ENCODE data around the gene PGPEP1.
"Not testable (repeated sequence)": the region's sequence is repeated elsewhere in the genome, so short reads cannot be mapped to it uniquely, and the experiment has no call there.

Gene PGPEP1

GRCh38 chr19:18364826-18365528 lies 24.6 kb downstream of the PGPEP1 start:
- no peak for DNase-seq

DNA sequence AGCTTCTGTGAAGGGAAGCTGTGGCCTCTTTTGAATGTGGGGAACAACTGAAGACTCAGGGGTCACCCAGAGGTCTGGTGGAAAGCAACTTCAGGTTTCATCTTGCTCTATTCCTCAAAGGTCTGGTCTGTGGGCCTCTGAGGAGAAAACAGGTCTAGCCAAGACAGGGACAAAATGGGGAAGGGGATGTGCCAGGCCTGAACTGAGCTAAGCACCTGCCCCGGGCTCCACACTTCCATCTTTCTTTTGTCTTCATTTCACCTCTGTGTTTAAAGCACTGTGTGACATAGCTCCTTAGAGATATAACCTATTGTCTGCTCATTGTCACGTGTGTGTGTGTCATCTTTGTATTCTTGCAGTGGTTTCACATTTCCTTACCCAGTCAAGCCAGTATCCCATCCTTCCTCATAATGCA lies 25.6 kb downstream of the PGPEP1 start:
- no peak for DNase-seq

- no peak for DNase-seq
Measured at GRCh38 chr19:18368504-18369222, 28.3 kb downstream of the PGPEP1 start.

- no peak for DNase-seq
Measured at GRCh38 chr19:18373407-18373891, 33.1 kb downstream of the PGPEP1 start.

DNA sequence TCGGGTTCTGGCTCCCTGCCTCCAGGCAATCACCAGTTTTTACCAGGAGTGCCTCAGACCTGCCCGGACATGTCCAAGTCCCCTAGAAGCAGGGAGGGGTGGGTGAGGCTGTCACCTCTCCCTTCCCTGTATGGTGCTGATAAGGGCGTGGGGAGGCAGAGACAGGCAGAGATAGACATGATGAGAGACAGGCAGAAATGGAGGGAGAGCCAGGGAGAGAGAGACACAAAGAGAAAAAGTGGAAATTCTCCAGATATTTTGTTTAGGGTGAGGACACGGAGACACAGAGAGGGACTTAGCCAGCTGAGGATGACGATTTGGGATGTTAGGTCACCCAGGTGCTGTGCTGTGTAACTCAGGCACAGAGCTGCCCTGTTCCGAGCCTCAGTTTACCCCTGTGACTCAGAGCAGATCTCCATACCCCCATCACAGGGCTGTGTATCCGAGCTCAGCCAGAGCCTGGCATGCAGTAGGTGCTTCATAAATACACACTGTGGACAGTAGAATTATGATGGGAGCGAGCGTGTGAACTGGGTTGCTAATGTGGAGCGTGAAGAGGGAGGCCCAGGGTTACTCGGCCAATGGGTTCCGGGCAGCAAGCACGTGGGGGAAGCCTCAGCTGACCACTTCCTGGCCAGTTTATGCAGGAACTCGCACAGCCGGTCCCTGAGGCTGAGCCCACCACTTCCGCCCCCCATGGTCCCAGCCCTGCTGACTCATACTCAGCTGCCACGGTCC lies 33.7 kb downstream of the PGPEP1 start:
- DNase-seq, result peak in 1 of 5 donors; percentile 82

- no peak for DNase-seq
Measured at GRCh38 chr19:18377026-18377425, 36.6 kb downstream of the PGPEP1 start.

DNA sequence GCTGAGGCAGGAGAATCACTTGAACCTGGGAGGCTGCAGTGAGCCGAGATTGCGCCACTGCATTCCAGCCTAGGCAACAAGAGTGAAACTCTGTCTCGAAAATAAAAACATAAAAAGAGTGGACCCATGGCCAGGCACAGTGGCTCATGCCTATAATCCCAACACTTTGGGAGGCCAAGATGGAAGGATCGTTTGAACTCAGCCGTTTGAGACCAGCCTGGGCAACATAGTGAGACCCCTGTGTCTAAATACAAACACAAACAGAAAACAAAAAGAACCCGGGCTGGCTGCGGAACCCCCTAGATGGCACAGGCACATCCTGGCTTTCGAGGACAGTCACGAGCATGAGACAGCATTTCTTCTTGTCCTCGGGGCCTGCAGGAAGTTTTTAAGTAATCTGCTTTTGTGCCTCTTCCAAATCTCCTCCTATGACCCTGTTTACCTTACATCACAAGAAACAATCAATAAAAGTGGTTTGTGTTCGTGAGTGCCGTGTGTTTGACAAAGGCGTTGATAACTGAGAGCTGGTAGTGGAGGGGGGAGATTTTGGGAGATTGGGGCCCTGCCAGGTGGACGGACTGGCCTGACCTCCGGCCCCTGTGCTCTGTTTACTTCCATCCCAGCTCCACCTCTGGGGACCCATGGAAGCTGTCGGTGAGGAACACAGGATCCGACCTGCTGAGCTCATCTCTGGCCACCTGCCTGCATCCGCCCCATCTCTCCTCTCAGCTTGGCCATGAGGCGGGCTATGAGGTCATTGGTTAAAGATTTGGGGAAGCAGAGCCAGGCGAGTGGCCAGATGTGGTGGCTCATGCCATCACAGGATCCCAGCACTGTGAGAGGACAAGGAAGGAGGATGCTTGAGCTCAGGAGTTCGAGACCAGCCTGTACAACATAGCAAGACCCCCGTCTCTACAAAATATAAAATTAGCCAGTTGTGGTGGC lies 39.7 kb downstream of the PGPEP1 start:
- no peak for DNase-seq

GRCh38 chr19:18380843-18381242 lies 40.4 kb downstream of the PGPEP1 start:
- no peak for DNase-seq

DNA sequence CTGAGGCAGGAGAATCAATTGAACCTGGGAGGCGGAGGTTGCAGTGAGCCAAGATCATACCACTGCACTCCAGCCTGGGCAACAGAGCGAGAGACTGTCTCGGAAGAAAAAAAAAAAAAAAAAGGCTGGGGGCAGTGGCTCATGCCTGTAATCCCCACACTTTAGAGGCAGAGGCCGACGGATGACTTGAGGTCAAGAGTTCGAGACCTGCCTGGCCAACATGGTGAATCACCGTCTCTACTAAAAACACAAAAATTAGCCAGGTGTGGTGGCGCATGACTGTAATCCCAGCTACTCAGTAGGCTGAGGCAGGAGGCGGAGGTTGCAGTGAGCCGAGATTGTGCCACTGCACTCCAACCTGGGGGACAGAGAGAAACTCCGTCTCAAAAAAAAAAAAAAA lies 43.2 kb downstream of the PGPEP1 start:
- not testable (repeated sequence) for DNase-seq

DNA sequence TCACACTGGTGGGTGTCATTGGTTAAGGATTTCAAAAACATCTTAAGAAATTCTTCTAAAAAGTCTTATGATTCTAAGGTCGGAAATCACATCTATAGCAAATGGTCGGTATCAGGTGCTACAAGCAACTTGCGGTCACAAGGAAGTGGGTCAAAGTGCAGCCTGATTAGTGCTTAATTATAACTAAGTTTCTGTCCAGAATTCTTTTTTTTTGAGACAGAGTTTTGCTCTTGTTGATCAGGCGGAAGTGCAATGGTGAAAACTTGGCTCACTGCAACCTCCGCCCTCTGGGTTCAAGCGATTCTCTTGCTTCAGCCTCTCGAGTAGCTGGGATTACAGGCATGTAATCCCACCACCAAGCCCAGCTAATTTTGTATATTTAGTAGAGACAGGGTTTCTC lies 44.4 kb downstream of the PGPEP1 start:
- no peak for DNase-seq

GRCh38 chr19:18385359-18385674 lies 44.9 kb downstream of the PGPEP1 start:
- no peak for DNase-seq

- no peak for DNase-seq
Measured at GRCh38 chr19:18385675-18386542, 45.5 kb downstream of the PGPEP1 start, which contains the start of gene GDF15. Gene GDF15, plus strand, starts transcription at chr19:18386158. Its CDS starts 32 bp downstream, at chr19:18386190.

- no peak for DNase-seq
Measured at GRCh38 chr19:18386543-18387271, 46.3 kb downstream of the PGPEP1 start.

DNA sequence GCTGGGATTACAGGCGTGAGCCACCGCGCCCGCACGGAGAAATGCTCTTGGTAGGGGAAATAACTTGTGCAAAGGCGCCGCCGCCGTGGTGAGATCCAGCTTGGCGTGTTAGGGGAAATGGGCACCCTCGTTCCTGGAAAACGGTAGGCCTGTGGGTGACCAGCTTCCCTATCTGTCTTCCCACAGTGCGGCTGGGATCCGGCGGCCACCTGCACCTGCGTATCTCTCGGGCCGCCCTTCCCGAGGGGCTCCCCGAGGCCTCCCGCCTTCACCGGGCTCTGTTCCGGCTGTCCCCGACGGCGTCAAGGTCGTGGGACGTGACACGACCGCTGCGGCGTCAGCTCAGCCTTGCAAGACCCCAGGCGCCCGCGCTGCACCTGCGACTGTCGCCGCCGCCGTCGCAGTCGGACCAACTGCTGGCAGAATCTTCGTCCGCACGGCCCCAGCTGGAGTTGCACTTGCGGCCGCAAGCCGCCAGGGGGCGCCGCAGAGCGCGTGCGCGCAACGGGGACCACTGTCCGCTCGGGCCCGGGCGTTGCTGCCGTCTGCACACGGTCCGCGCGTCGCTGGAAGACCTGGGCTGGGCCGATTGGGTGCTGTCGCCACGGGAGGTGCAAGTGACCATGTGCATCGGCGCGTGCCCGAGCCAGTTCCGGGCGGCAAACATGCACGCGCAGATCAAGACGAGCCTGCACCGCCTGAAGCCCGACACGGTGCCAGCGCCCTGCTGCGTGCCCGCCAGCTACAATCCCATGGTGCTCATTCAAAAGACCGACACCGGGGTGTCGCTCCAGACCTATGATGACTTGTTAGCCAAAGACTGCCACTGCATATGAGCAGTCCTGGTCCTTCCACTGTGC lies 47.9 kb downstream of the PGPEP1 start:
- peak; percentile 49 to 75 (median 64) for DNase-seq

GRCh38 chr19:18388960-18389725 lies 48.7 kb downstream of the PGPEP1 start:
- no peak for DNase-seq

DNA sequence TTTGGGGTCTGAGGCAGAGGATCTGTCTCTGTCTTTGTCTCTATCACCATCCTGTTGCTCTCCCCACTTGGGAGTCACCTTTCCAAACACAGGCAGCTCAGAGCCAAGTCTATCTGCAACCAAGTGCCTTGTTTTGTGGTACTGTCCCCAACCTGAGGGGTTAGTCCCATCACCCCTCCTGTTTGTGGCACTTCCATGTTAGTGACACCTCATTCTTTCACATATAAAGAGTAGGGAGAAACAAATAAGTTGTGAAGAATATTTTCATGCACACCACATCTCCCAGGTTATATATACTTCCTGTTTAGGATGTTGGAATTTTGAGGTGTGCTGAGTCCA lies 49.3 kb downstream of the PGPEP1 start:
- DNase-seq, result no peak

DNA sequence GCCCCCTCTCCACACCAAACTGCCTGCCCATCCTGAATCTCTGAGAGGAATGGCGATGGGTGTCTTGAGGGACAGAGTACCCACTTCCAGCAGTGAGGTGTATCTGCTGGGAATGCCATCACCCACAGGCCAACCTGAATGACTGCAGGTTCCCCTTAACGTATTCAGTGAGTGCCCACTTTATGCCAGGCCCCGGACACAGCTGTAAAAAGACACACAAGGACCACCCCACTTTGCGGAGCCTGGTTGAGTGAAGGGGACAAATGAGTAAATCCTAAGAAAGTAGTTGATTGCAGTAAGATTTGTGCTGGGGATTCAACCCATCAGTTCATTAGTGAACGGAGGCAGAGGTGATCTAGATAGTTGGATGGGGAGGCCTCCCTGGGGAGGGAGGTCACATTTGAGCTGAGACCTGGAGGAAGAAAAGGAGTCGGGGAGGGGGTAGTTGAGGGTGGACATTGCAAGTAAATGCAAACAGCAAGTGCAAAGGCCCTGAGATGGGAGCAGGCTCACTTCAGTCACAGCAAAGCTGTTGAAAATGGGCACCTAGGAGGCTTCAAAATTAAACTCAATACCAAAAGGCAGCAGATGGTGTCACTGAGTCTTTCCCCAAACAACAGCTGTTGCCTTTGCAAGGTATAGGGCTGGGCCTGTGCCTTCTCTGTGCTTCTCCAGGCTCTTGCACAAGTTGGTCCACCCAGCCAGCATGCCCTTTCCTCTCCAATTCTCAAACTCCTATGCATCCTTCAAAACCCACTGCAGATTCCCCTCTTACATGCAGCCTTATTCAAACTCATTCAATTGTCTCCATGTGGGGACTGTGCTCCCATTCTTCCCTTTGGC lies 49.9 kb downstream of the PGPEP1 start:
- DNase-seq, result no peak

DNA sequence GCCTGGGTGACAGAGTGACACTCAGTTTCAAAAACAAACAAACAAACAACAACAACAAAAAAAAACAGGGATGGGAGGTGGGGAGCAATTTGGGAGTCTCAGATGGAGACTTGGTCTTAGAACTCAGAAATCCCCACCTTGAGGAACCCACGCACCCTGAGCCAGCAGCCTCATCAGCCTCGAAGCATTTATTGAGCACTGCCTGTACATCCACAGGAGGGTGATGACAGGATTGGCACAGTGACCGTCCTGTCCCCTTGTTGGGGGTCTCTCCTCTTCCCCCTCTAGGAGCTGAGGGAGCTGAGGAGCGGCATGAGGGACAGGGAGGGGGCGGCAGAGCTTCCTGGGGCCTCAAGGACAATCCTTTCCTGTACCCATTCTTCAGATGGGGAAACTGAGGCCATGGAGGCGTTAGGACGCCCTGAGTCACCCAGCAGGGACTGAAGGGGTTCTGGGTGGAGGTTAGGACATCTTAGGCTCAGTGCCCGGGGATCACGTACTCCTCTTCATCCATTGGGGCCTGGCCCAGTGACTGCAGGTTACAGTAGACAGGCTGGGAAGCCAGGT lies 51.2 kb downstream of the PGPEP1 start:
- no peak for DNase-seq

Data from T-helper 1 cell (primary cell).